Measurements from ENCODE around the gene MAPK8. TPM values are rescaled to one million over a fixed set of nuclear protein-coding genes. Genes with fewer than 3 reads are reported as not detected.

MAPK8 gene
- total RNA-seq, 1 donor from 2014 or later: 7.7 TPM

DNA sequence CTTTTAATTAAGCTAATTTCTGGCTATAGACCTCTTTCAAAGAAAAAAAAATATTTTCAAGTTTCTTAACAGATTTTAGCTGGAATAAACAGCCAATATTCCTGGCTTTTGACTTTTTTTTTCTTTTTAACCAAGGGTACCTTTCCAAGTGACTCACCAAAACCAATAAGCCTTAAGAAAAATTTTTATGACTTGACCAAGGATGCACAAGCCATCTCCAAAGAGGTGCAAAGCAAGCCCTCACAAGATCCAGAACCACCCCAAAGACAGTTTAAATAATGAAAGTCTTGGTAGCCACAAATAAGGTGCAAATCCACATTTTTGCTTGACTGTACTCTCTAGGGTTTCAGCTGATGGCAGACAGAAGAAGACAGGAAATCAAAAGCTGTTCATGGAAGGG, 76.5 kb downstream of the MAPK8 start:
- no peaks in the 10 kb centered on the region for H3K27me3 ChIP-seq
- H3K27ac ChIP-seq: no peak overlapping the region
- no peak overlapping the region for H3K4me3 ChIP-seq
- intact Hi-C loops (cut with DNase I): no loop called here
- TF ChIP-seq, protein P1, sequence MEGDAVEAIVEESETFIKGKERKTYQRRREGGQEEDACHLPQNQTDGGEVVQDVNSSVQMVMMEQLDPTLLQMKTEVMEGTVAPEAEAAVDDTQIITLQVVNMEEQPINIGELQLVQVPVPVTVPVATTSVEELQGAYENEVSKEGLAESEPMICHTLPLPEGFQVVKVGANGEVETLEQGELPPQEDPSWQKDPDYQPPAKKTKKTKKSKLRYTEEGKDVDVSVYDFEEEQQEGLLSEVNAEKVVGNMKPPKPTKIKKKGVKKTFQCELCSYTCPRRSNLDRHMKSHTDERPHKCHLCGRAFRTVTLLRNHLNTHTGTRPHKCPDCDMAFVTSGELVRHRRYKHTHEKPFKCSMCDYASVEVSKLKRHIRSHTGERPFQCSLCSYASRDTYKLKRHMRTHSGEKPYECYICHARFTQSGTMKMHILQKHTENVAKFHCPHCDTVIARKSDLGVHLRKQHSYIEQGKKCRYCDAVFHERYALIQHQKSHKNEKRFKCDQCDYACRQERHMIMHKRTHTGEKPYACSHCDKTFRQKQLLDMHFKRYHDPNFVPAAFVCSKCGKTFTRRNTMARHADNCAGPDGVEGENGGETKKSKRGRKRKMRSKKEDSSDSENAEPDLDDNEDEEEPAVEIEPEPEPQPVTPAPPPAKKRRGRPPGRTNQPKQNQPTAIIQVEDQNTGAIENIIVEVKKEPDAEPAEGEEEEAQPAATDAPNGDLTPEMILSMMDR (IDR thresholded peaks at IDR 0.05): no peak
- no peak for DNase-seq (ENCODE audit: low spot score in 2 of 2)
- no peaks in the 10 kb centered on the region for H3K4me1 ChIP-seq
- peaks cover 6 to 23% of the 10 kb centered on the region in 2 donors for H3K9me3 ChIP-seq
- no peaks in the 10 kb centered on the region for H3K36me3 ChIP-seq

DNA sequence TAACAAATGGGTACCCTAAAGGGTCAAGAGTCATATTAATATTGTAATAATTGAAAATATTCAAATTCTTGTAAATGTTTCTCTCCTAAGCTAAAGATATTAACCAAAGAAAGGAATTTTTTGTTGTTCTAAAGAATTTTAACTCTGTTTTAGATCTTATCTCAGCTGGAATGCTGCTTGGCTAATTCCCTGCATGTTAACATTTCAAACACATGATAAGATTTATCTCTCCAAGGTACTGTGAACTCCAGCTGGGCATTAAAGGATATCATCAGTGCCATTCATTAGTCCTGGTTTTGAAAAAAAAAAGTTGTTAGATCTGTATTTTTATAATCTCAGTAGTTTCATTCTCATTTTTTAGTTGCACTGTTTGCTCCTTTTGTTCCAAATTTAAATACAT, 76.9 kb downstream of the MAPK8 start:
- H3K4me3 ChIP-seq: no peak overlapping the region
- H3K27me3 ChIP-seq: no peaks in the 10 kb centered on the region
- peaks cover 6 to 23% of the 10 kb centered on the region in 2 donors for H3K9me3 ChIP-seq
- intact Hi-C loops (cut with DNase I): no loop called here
- H3K27ac ChIP-seq: no peak overlapping the region
- H3K36me3 ChIP-seq: no peaks in the 10 kb centered on the region
- TF ChIP-seq, protein P1 (IDR thresholded peaks at IDR 0.05): no peak
- H3K4me1 ChIP-seq: no peaks in the 10 kb centered on the region
- no peak for DNase-seq (ENCODE audit: low spot score in 2 of 2)

DNA sequence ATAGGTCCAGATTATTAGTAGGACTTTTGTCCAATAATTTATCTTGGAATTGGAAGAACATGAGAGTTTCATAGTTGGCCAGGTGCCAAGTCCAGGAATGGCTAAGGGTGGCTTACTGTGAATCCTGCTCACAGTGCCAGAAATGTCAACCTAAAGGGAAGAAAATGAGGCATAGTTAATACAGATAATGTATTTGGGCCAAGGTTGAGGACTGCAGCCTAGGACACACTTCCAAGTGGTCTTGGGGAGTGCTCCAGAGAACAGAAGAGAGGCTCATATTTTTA, 78.2 kb downstream of the MAPK8 start:
- no peak for DNase-seq (ENCODE audit: low spot score in 2 of 2)
- TF ChIP-seq, protein P1 (IDR thresholded peaks at IDR 0.05): no peak
- H3K27ac ChIP-seq: no peak overlapping the region
- no peaks in the 10 kb centered on the region for H3K36me3 ChIP-seq
- intact Hi-C loops (cut with DNase I): no loop called here
- no peak overlapping the region for H3K4me3 ChIP-seq
- H3K4me1 ChIP-seq: peaks cover 0 to 2% of the 10 kb centered on the region in 2 donors
- H3K9me3 ChIP-seq: peaks cover 6 to 19% of the 10 kb centered on the region in 2 donors
- H3K27me3 ChIP-seq: no peaks in the 10 kb centered on the region

DNA sequence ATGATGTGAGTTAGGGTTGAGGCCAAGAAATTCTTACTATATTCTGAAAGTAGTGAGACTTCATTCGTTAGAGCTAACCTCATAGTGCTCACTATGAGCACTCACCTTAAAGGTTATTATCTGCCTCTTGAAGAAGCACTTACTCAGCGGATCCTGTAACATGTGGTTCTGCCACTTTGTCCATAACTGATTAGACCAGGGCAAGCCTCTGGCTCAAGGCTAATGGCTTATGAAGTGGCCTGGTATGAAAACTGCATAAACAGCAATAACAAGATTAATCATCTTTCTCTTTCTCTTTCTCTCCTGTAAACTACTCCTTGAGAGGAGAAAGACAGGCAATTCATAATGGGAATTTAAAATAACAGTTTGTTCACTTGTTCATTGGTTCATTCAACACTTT, 82.8 kb downstream of the MAPK8 start:
- no peak for DNase-seq (ENCODE audit: low spot score in 2 of 2)
- Histone ChIP-seq H3K4me1 (peaks cover 0 to 2% of the 10 kb centered on the region in 2 donors), H3K9me3 (no peaks in the 10 kb centered on the region), H3K27ac (no peak overlapping the region), H3K36me3 (no peaks in the 10 kb centered on the region), H3K27me3 (no peaks in the 10 kb centered on the region), H3K4me3 (no peak overlapping the region)
- intact Hi-C loops (cut with DNase I): no loop called here
- TF ChIP-seq, protein P1 (IDR thresholded peaks at IDR 0.05): no peak

DNA sequence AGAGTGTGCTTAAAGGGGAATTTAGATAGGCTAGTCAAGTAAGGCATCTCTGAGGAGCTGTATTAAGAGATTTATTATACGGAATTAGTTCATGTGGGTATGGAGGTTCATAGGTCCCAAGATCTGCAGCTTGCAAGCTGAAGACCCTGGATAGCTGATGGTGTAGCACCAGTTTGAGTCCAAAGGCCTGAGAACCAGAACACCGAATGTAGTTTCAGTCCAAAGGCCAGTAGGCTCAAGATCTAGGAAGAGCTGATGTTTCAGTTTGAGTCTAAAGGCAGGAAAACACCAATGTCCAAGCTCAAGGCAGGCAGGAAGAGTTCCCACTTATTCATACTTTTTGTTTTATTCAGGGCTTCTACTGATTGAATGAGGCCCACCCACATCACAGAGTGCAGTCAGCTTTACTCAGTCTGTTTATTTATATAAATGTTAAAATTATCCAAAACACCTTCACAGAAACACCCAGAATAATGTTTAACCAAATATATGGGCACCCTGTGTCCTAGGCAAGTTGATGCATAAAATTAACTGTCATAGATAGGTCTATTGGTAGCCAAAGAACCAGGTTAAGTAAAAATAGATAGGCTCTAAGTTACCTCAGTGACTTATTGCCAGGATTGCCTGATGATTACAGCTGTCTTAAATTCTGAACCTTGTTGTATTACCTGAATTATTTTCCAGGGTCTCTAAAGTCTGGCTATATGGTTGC, 83.5 kb downstream of the MAPK8 start:
- TF ChIP-seq, protein P1 (IDR thresholded peaks at IDR 0.05): no peak
- intact Hi-C loops (cut with DNase I): no loop called here
- Histone ChIP-seq H3K27ac (no peak overlapping the region), H3K36me3 (no peaks in the 10 kb centered on the region), H3K4me1 (peaks cover 0 to 2% of the 10 kb centered on the region in 2 donors), H3K9me3 (no peaks in the 10 kb centered on the region), H3K4me3 (no peak overlapping the region), H3K27me3 (no peaks in the 10 kb centered on the region)
- no peak for DNase-seq (ENCODE audit: low spot score in 2 of 2)

DNA sequence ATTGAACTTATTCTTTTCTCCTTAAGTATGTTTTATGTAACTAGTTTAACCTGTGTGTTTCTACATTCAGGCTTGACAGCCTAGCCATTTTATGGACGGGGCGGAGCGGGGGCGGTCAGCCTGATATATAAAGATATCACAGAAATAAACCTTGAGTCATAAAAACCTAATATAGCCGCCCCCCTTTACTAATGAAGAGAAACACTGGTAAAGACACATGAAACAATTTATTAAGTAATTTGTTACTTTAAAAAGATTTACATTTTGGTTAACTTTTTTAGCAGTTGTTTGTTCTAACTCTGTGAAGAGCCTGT, 84.0 kb downstream of the MAPK8 start:
- Histone ChIP-seq H3K9me3 (no peaks in the 10 kb centered on the region), H3K27ac (no peak overlapping the region), H3K4me1 (peaks cover 0 to 2% of the 10 kb centered on the region in 2 donors), H3K4me3 (no peak overlapping the region), H3K36me3 (no peaks in the 10 kb centered on the region), H3K27me3 (no peaks in the 10 kb centered on the region)
- intact Hi-C loops (cut with DNase I): no loop called here
- no peak for DNase-seq (ENCODE audit: low spot score in 2 of 2)
- TF ChIP-seq, protein P1 (IDR thresholded peaks at IDR 0.05): no peak

Measured in ascending aorta (tissue), 2 donors.